HG03045 (cell line): ENCODE results near the gene PTPRN2.
"Not testable (repeated sequence)": the region's sequence is repeated elsewhere in the genome, so short reads cannot be mapped to it uniquely, and the experiment has no call there.

Experiments used
- ATAC-seq: cut with Tn5 transposase; IDR thresholded peaks from one replicate; pipeline ENCODE4 v1.9.1; 2021; ENCODE audit warnings: mild to moderate bottlenecking, moderate library complexity; ENCODE audit not compliant: unreplicated experiment

PTPRN2 gene

GRCh38 chr7:158391141-158391540, 196.5 kb downstream of the PTPRN2 start:
- ATAC-seq = no peak

GRCh38 chr7:158390460-158390859, 197.2 kb downstream of the PTPRN2 start:
- no peak for ATAC-seq

GRCh38 chr7:158389514-158390425, 197.9 kb downstream of the PTPRN2 start:
- ATAC-seq = no peak

- no peak for ATAC-seq
These were observed 198.7 kb downstream of the PTPRN2 start for GRCh38 chr7:158388928-158389327.

GRCh38 chr7:158388072-158388471, 199.6 kb downstream of the PTPRN2 start:
- ATAC-seq = no peak

GRCh38 chr7:158387546-158387891, 200.1 kb downstream of the PTPRN2 start:
- no peak for ATAC-seq

GRCh38 chr7:158386866-158387545, 200.6 kb downstream of the PTPRN2 start:
- no peak for ATAC-seq

GRCh38 chr7:158386355-158386618, 201.3 kb downstream of the PTPRN2 start:
- no peak for ATAC-seq

- ATAC-seq = not testable (repeated sequence)
These were observed 201.9 kb downstream of the PTPRN2 start for GRCh38 chr7:158385496-158386354.

- no peak for ATAC-seq
These were observed 202.9 kb downstream of the PTPRN2 start for GRCh38 chr7:158384746-158385145.

GRCh38 chr7:158383665-158384064, 204.0 kb downstream of the PTPRN2 start:
- ATAC-seq = no peak

GRCh38 chr7:158382363-158383254, 205.0 kb downstream of the PTPRN2 start:
- no peak for ATAC-seq

- no peak for ATAC-seq
These were observed 205.7 kb downstream of the PTPRN2 start for GRCh38 chr7:158381956-158382355.

- no peak for ATAC-seq
These were observed 208.6 kb downstream of the PTPRN2 start for GRCh38 chr7:158378978-158379377.

GRCh38 chr7:158377800-158378623, 209.6 kb downstream of the PTPRN2 start:
- ATAC-seq = no peak

- not testable (repeated sequence) for ATAC-seq
These were observed 210.8 kb downstream of the PTPRN2 start for GRCh38 chr7:158376839-158377186.

GRCh38 chr7:158376146-158376838, 211.3 kb downstream of the PTPRN2 start:
- ATAC-seq = not testable (repeated sequence)

- ATAC-seq = no peak
These were observed 212.6 kb downstream of the PTPRN2 start for GRCh38 chr7:158375034-158375433.

GRCh38 chr7:158374586-158374985, 213.0 kb downstream of the PTPRN2 start:
- no peak for ATAC-seq
